GM23338 (cell line): Measurements from ENCODE around the gene ELAPOR2. TPM values are rescaled to one million over a fixed set of nuclear protein-coding genes. Genes with fewer than 3 reads are reported as not detected.

Experiments
- ATAC-seq: fragments of 200-7000 bp; cut with Tn5 transposase; 3 replicates; pipeline ENCODE4 v1.9.1; 2020
- DNase-seq: peaks from one replicate; pipeline ENCODE4 v3.0.0-alpha.2; 2015; ENCODE audit warnings: low spot score
- H2AFZ ChIP-seq: fragments of 200-600 bp; sonication (generic); 2 replicates; pipeline ENCODE4 v1.8.0; 2016; ENCODE audit warnings: antibody characterized with exemption, mild to moderate bottlenecking, moderate library complexity
- H3F3A ChIP-seq: fragments of 200-600 bp; sonication (generic); replicated peaks from 2 replicates; pipeline ENCODE4 v1.8.0; 2017; ENCODE audit warnings: antibody characterized with exemption, mixed run types, low read depth
- H3K27ac ChIP-seq: fragments of 200-600 bp; sonication (generic); 2 replicates; pipeline ENCODE4 v1.6.1; 2016; ENCODE audit warnings: low read depth
- H3K27me3 ChIP-seq: fragments of 200-600 bp; sonication (generic); 2 replicates; pipeline ENCODE4 v1.8.0; 2016; ENCODE audit warnings: mild to moderate bottlenecking, mixed run types, moderate library complexity; ENCODE audit not compliant: insufficient read depth
- H3K36me3 ChIP-seq: fragments of 200-600 bp; sonication (generic); 2 replicates; pipeline ENCODE4 v1.8.0; 2016; ENCODE audit warnings: mild to moderate bottlenecking; ENCODE audit not compliant: insufficient read depth
- H3K4me1 ChIP-seq: fragments of 200-600 bp; sonication (generic); 2 replicates; pipeline ENCODE4 v1.8.0; 2016; ENCODE audit warnings: mild to moderate bottlenecking, moderate library complexity; ENCODE audit not compliant: insufficient read depth
- H3K4me2 ChIP-seq: fragments of 200-600 bp; sonication (generic); 2 replicates; pipeline ENCODE4 v1.7.1; 2017; ENCODE audit warnings: mixed run types
- H3K4me3 ChIP-seq: fragments of 200-600 bp; sonication (generic); 2 replicates; pipeline ENCODE4 v1.6.1; 2016; ENCODE audit warnings: mixed run types
- H3K79me2 ChIP-seq: fragments of 200-600 bp; sonication (generic); replicated peaks from 2 replicates; pipeline ENCODE4 v1.8.0; 2017; ENCODE audit warnings: mild to moderate bottlenecking; ENCODE audit not compliant: insufficient read depth
- H3K9me2 ChIP-seq: fragments of 200-600 bp; sonication (generic); 2 replicates; pipeline ENCODE4 v1.8.0; 2017; ENCODE audit not compliant: insufficient read depth
- H4K20me1 ChIP-seq: fragments of 200-600 bp; sonication (generic); replicated peaks from 2 replicates; pipeline ENCODE4 v1.8.0; 2017; ENCODE audit warnings: mild to moderate bottlenecking; ENCODE audit not compliant: insufficient read depth
- H3K27ac Mint-ChIP-seq: 2 replicates; pipeline ENCODE4 v1.8.0; 2020; ENCODE audit warnings: inconsistent platforms, mild to moderate bottlenecking, moderate library complexity, mixed read lengths
- H3K27me3 Mint-ChIP-seq: 3 replicates; pipeline ENCODE4 v1.8.0; 2022; ENCODE audit warnings: low read depth, mild to moderate bottlenecking, moderate library complexity, mixed read lengths, inconsistent platforms; ENCODE audit not compliant: insufficient read depth, poor library complexity
- H3K36me3 Mint-ChIP-seq: 3 replicates; pipeline ENCODE4 v1.8.0; 2021; ENCODE audit warnings: low read depth, mild to moderate bottlenecking, inconsistent platforms, moderate library complexity, mixed read lengths
- H3K4me1 Mint-ChIP-seq: 3 replicates; pipeline ENCODE4 v1.8.0; 2020; ENCODE audit warnings: mild to moderate bottlenecking, inconsistent platforms, mixed read lengths
- H3K4me3 Mint-ChIP-seq: 3 replicates; pipeline ENCODE4 v1.8.0; 2021; ENCODE audit warnings: moderate library complexity, mild to moderate bottlenecking, inconsistent platforms, mixed read lengths
- H3K9me3 Mint-ChIP-seq: 3 replicates; pipeline ENCODE4 v1.8.0; 2020; ENCODE audit warnings: moderate library complexity, mild to moderate bottlenecking, inconsistent platforms, mixed read lengths
- EZH2phosphoT487 ChIP-seq: fragments of 200-600 bp; sonication (generic); IDR thresholded peaks from one replicate; pipeline ENCODE4 v1.8.1; 2018; ENCODE audit warnings: antibody characterized with exemption; ENCODE audit not compliant: unreplicated experiment
- JUNB ChIP-seq: IDR thresholded peaks from one replicate; pipeline ENCODE4 v1.6.1; 2016; ENCODE audit warnings: antibody characterized with exemption; ENCODE audit not compliant: unreplicated experiment
- STAT1 ChIP-seq: IDR thresholded peaks from one replicate; pipeline ENCODE4 v1.6.1; 2016; ENCODE audit warnings: antibody characterized with exemption; ENCODE audit not compliant: unreplicated experiment
- polyA plus RNA-seq: library from polyadenylated mRNA; unstranded; fragments of >200 nt; fragmentation: Nextera tagmentation; extraction: Ambion mirVana; gene quantifications from 2 replicates; pipeline ENCODE4 v1.2.1, GENCODE V29; 2016
- total RNA-seq: library from RNA; depleted of rRNA; stranded (reverse); fragments of >200 nt; shearing (Covaris generic); gene quantifications from 2 replicates; pipeline ENCODE4 v1.2.3, GENCODE V29; 2014
- TF ChIP-seq, protein P1 (sequence below): fragments of 250-450 bp; sonication (Bioruptor Pico); IDR thresholded peaks from 2 replicates; pipeline ENCODE4 v1.5.0; 2020; ENCODE audit warnings: mild to moderate bottlenecking, moderate library complexity
- TF ChIP-seq, protein P2 (sequence below), 2 experiments: fragments of 200-600 bp in 1 of 2; sonication (generic) in 1 of 2; conservative IDR thresholded peaks; 2 replicates each; pipeline versions ENCODE4 v1.5.1 to v1.6.1; 2016 to 2017; ENCODE audit warnings: antibody characterized with exemption in 2 of 2, low read depth in 2 of 2, mild to moderate bottlenecking in 2 of 2, moderate library complexity in 1 of 2
- TF ChIP-seq, protein P3 (sequence below): IDR thresholded peaks from one replicate; pipeline ENCODE4 v1.6.1; 2018; ENCODE audit warnings: antibody characterized with exemption; ENCODE audit not compliant: unreplicated experiment

ELAPOR2 gene
- total and polyA plus RNA-seq, 2 experiments from 2014 or later, result 12.0 to 42.9 TPM

DNA sequence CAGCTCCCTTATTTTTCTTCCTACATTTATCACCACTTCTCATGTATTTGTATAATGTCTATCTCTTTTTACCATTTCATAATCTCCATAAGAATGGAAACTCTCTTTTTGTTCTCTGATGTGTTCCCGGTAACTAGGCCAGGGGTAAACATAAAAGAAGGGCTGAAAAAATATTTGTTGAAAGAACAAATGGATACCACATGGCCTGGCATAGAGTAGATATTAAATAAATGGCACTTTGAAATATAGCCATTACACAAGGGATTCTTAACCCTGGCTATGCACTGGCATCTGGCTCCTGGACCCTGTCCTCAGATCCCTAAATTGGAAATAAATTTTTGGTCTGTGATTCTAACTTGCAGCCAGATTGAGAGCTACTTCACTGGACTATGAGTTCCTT is 30.4 kb downstream of the ELAPOR2 start (continued):
- TF ChIP-seq, protein P1, sequence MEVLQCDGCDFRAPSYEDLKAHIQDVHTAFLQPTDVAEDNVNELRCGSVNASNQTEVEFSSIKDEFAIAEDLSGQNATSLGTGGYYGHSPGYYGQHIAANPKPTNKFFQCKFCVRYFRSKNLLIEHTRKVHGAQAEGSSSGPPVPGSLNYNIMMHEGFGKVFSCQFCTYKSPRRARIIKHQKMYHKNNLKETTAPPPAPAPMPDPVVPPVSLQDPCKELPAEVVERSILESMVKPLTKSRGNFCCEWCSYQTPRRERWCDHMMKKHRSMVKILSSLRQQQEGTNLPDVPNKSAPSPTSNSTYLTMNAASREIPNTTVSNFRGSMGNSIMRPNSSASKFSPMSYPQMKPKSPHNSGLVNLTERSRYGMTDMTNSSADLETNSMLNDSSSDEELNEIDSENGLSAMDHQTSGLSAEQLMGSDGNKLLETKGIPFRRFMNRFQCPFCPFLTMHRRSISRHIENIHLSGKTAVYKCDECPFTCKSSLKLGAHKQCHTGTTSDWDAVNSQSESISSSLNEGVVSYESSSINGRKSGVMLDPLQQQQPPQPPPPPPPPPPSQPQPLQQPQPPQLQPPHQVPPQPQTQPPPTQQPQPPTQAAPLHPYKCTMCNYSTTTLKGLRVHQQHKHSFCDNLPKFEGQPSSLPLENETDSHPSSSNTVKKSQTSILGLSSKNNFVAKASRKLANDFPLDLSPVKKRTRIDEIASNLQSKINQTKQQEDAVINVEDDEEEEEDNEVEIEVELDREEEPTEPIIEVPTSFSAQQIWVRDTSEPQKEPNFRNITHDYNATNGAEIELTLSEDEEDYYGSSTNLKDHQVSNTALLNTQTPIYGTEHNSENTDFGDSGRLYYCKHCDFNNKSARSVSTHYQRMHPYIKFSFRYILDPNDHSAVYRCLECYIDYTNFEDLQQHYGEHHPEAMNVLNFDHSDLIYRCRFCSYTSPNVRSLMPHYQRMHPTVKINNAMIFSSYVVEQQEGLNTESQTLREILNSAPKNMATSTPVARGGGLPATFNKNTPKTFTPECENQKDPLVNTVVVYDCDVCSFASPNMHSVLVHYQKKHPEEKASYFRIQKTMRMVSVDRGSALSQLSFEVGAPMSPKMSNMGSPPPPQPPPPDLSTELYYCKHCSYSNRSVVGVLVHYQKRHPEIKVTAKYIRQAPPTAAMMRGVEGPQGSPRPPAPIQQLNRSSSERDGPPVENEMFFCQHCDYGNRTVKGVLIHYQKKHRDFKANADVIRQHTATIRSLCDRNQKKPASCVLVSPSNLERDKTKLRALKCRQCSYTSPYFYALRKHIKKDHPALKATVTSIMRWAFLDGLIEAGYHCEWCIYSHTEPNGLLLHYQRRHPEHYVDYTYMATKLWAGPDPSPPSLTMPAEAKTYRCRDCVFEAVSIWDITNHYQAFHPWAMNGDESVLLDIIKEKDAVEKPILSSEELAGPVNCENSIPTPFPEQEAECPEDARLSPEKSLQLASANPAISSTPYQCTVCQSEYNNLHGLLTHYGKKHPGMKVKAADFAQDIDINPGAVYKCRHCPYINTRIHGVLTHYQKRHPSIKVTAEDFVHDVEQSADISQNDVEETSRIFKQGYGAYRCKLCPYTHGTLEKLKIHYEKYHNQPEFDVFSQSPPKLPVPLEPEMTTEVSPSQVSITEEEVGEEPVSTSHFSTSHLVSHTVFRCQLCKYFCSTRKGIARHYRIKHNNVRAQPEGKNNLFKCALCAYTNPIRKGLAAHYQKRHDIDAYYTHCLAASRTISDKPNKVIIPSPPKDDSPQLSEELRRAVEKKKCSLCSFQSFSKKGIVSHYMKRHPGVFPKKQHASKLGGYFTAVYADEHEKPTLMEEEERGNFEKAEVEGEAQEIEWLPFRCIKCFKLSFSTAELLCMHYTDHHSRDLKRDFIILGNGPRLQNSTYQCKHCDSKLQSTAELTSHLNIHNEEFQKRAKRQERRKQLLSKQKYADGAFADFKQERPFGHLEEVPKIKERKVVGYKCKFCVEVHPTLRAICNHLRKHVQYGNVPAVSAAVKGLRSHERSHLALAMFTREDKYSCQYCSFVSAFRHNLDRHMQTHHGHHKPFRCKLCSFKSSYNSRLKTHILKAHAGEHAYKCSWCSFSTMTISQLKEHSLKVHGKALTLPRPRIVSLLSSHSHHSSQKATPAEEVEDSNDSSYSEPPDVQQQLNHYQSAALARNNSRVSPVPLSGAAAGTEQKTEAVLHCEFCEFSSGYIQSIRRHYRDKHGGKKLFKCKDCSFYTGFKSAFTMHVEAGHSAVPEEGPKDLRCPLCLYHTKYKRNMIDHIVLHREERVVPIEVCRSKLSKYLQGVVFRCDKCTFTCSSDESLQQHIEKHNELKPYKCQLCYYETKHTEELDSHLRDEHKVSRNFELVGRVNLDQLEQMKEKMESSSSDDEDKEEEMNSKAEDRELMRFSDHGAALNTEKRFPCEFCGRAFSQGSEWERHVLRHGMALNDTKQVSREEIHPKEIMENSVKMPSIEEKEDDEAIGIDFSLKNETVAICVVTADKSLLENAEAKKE (CRISPR knock-in tag), result no peak
- TF ChIP-seq STAT1, result no peak

DNA sequence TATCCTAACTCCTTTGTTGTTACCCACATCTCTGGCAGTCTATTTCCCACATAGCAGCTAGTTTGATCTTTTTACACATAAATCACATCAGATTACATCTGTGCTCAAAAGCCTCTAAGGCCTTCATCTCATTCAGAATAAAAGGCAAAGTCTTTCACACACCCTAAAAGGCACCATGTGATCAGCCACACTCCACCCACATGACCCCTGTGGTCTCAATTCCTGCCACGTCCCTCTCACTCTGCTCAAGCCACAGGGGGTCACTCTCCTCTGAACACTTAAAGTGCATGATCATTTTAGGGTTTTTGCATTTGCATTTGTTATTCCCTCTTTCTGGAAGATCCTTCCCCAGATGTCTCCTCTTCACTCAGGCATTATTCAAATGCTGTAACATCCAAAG is 30.8 kb downstream of the ELAPOR2 start:
- H4K20me1 ChIP-seq, result peaks cover 16% of the 10 kb centered on the region
- no peaks in the 10 kb centered on the region for H3K4me1 Mint-ChIP-seq
- H2AFZ ChIP-seq, result no peak overlapping the region
- H3K4me1 ChIP-seq, result peaks cover 13% of the 10 kb centered on the region; the same call in 1 of the 2 replicates
- H3K27ac Mint-ChIP-seq, result no peak overlapping the region
- peak; percentile 50; the same call in 2 of the 3 replicates for ATAC-seq
- H3K9me3 Mint-ChIP-seq, result no peaks in the 10 kb centered on the region; the same call in 2 of the 3 replicates
- peaks cover 8% of the 10 kb centered on the region; the same call in 1 of the 3 replicates for H3K36me3 Mint-ChIP-seq
- H3K36me3 ChIP-seq, result no peaks in the 10 kb centered on the region
- H3K79me2 ChIP-seq, result peaks cover 95% of the 10 kb centered on the region
- H3K9me2 ChIP-seq, result no peaks in the 10 kb centered on the region
- H3F3A ChIP-seq, result no peaks in the 10 kb centered on the region
- H3K27me3 ChIP-seq, result no peaks in the 10 kb centered on the region
- TF ChIP-seq JUNB (no peak), EZH2phosphoT487 (no peak), STAT1 (no peak)
- TF ChIP-seq, protein P2, sequence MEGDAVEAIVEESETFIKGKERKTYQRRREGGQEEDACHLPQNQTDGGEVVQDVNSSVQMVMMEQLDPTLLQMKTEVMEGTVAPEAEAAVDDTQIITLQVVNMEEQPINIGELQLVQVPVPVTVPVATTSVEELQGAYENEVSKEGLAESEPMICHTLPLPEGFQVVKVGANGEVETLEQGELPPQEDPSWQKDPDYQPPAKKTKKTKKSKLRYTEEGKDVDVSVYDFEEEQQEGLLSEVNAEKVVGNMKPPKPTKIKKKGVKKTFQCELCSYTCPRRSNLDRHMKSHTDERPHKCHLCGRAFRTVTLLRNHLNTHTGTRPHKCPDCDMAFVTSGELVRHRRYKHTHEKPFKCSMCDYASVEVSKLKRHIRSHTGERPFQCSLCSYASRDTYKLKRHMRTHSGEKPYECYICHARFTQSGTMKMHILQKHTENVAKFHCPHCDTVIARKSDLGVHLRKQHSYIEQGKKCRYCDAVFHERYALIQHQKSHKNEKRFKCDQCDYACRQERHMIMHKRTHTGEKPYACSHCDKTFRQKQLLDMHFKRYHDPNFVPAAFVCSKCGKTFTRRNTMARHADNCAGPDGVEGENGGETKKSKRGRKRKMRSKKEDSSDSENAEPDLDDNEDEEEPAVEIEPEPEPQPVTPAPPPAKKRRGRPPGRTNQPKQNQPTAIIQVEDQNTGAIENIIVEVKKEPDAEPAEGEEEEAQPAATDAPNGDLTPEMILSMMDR (conservative IDR thresholded peaks at IDR 0.05; ENCODE audit: low read depth in 2 of 2), result no peak
- TF ChIP-seq, protein P3, sequence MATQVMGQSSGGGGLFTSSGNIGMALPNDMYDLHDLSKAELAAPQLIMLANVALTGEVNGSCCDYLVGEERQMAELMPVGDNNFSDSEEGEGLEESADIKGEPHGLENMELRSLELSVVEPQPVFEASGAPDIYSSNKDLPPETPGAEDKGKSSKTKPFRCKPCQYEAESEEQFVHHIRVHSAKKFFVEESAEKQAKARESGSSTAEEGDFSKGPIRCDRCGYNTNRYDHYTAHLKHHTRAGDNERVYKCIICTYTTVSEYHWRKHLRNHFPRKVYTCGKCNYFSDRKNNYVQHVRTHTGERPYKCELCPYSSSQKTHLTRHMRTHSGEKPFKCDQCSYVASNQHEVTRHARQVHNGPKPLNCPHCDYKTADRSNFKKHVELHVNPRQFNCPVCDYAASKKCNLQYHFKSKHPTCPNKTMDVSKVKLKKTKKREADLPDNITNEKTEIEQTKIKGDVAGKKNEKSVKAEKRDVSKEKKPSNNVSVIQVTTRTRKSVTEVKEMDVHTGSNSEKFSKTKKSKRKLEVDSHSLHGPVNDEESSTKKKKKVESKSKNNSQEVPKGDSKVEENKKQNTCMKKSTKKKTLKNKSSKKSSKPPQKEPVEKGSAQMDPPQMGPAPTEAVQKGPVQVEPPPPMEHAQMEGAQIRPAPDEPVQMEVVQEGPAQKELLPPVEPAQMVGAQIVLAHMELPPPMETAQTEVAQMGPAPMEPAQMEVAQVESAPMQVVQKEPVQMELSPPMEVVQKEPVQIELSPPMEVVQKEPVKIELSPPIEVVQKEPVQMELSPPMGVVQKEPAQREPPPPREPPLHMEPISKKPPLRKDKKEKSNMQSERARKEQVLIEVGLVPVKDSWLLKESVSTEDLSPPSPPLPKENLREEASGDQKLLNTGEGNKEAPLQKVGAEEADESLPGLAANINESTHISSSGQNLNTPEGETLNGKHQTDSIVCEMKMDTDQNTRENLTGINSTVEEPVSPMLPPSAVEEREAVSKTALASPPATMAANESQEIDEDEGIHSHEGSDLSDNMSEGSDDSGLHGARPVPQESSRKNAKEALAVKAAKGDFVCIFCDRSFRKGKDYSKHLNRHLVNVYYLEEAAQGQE, result no peak
- H3K4me2 ChIP-seq, result peak overlapping the region; percentile 60; the same call in 1 of the 2 replicates
- no peaks in the 10 kb centered on the region for H3K27me3 Mint-ChIP-seq
- no peak overlapping the region for H3K27ac ChIP-seq
- peak; percentile 33 for DNase-seq
- H3K4me3 Mint-ChIP-seq, result no peak overlapping the region
- no peak overlapping the region for H3K4me3 ChIP-seq
